Esophagus squamous epithelium (tissue), 4 donors: ENCODE results near the gene EEF1AKMT1.

Source experiments
- POLR2A ChIP-seq, 4 donors: fragments of 450-650 bp; IDR thresholded peaks; one replicate each; pipeline ENCODE4 v1.6.1; 2017; ENCODE audit warnings: antibody characterized with exemption in 4 of 4, mild to moderate bottlenecking in 4 of 4, moderate library complexity in 3 of 4
- TF ChIP-seq, protein P1 (sequence below), 6 experiments: fragments of 450-650 bp in 4 of 6; fragments of 200-600 bp in 2 of 6; sonication (generic) in 2 of 6; IDR thresholded peaks; one replicate each; pipeline ENCODE4 v1.5.1; 2016 to 2019; ENCODE audit warnings: antibody characterized with exemption in 6 of 6, mild to moderate bottlenecking in 4 of 6, moderate library complexity in 4 of 6

DNA sequence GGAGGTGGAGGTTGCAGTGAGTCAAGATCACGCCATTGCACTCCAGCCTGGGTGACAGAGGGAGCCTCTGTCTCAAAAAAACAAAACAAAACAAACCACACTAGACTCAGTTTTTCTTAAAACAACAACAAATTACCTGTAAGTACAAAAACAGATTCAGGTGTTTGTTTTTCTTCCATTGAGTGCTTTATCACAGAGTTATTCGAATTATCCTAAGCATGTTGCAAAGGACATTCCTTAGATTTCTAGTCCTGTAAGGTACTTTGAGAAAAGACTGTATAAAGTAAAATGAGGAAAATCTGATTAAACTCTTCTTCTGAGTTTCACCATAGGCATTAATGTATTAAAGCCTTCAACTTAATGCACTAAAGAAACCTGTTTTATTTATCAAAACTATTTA, 2.2 kb upstream of the EEF1AKMT1 start:
- TF ChIP-seq POLR2A (IDR thresholded peaks at IDR 0.05), result no peak
- TF ChIP-seq, protein P1, sequence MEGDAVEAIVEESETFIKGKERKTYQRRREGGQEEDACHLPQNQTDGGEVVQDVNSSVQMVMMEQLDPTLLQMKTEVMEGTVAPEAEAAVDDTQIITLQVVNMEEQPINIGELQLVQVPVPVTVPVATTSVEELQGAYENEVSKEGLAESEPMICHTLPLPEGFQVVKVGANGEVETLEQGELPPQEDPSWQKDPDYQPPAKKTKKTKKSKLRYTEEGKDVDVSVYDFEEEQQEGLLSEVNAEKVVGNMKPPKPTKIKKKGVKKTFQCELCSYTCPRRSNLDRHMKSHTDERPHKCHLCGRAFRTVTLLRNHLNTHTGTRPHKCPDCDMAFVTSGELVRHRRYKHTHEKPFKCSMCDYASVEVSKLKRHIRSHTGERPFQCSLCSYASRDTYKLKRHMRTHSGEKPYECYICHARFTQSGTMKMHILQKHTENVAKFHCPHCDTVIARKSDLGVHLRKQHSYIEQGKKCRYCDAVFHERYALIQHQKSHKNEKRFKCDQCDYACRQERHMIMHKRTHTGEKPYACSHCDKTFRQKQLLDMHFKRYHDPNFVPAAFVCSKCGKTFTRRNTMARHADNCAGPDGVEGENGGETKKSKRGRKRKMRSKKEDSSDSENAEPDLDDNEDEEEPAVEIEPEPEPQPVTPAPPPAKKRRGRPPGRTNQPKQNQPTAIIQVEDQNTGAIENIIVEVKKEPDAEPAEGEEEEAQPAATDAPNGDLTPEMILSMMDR (IDR thresholded peaks at IDR 0.05), result no peak
